ENCODE results near the gene MINDY1. TPM values are rescaled to one million over a fixed set of nuclear protein-coding genes. Genes with fewer than 3 reads are reported as not detected.

The MINDY1 gene
- total and polyA plus RNA-seq, 9 of the 15 experiments (the other 6 are each of a cell fraction or from before 2014, with no cell fraction given), result 0.49 to 11.0 (median 6.0) TPM

GRCh38 chr1:150979092-150980056 lies 27.3 kb downstream of the MINDY1 start (continued):
- TF ChIP-seq ZNF280B (CRISPR knock-in tag; IDR thresholded peaks at IDR 0.05) (no peak), MXD1 (CRISPR knock-in tag; IDR thresholded peaks at IDR 0.05; ENCODE audit: borderline replicate concordance, poor library complexity, severe bottlenecking) (no peak), ZNF583 (CRISPR knock-in tag; IDR thresholded peaks at IDR 0.05) (peak; percentile 57; the same call in 1 of the 2 replicates), HES1 (IDR thresholded peaks at IDR 0.05; ENCODE audit: low read depth) (no peak), NRF1 (conservative IDR thresholded peaks at IDR 0.05 in 1 of 2, IDR thresholded peaks at IDR 0.05 in 1 of 2) (no peak), MIER1 (IDR thresholded peaks at IDR 0.05; ENCODE audit: low read depth) (no peak), XRCC5 (IDR thresholded peaks at IDR 0.05; ENCODE audit: low read depth, low read length) (peak; percentile 99), SRSF1 (IDR thresholded peaks at IDR 0.05; ENCODE audit: low read depth, low read length) (no peak), ATF6 (CRISPR knock-in tag; IDR thresholded peaks at IDR 0.05) (no peak), CEBPG (CRISPR knock-in tag; IDR thresholded peaks at IDR 0.05) (no peak), CEBPG (tag; conservative IDR thresholded peaks at IDR 0.05 in 1 of 2, IDR thresholded peaks at IDR 0.05 in 1 of 2) (no peak), COPS2 (conservative IDR thresholded peaks at IDR 0.05) (no peak), CREB1 (IDR thresholded peaks at IDR 0.05) (no peak), CREB1 (CRISPR knock-in tag; IDR thresholded peaks at IDR 0.05) (no peak), ZNF274 (IDR thresholded peaks at IDR 0.05; ENCODE audit: borderline replicate concordance, low read depth, low read length) (no peak), ZNF699 (CRISPR knock-in tag; IDR thresholded peaks at IDR 0.05; ENCODE audit: insufficient replicate concordance) (no peak), BRF2 (IDR thresholded peaks at IDR 0.05; ENCODE audit: borderline replicate concordance, insufficient read depth, insufficient read length) (no peak)

Measured in K562 (cell line).